Suprapubic skin (tissue), 4 donors: ENCODE measurements around the gene VWA5B2. TPM values are rescaled to one million over a fixed set of nuclear protein-coding genes. Genes with fewer than 3 reads are reported as not detected.

ENCODE experiments used
- DNase-seq, 2 donors: peaks; one replicate each; pipeline ENCODE4 v3.0.0-alpha.2; 2019; ENCODE audit warnings: low spot score in 2 of 2
- H3K27ac ChIP-seq: fragments of 200-600 bp; sonication (generic); one replicate; pipeline ENCODE4 v1.5.1; 2019
- H3K27me3 ChIP-seq: fragments of 200-600 bp; sonication (generic); one replicate; pipeline ENCODE4 v1.5.1; 2019
- H3K36me3 ChIP-seq: fragments of 200-600 bp; sonication (generic); one replicate; pipeline ENCODE4 v1.5.1; 2019
- H3K4me1 ChIP-seq: fragments of 200-600 bp; sonication (generic); one replicate; pipeline ENCODE4 v1.5.1; 2019
- H3K4me3 ChIP-seq: fragments of 200-600 bp; sonication (generic); one replicate; pipeline ENCODE4 v1.5.1; 2019; ENCODE audit warnings: mild to moderate bottlenecking
- H3K9me3 ChIP-seq: fragments of 200-600 bp; sonication (generic); one replicate; pipeline ENCODE4 v1.5.1; 2019
- EP300 ChIP-seq: sonication (generic); formaldehyde crosslinking; IDR thresholded peaks from one replicate; pipeline ENCODE4 v1.6.1; 2017; ENCODE audit warnings: antibody characterized with exemption
- POLR2A ChIP-seq, 2 donors: fragments of 450-650 bp; IDR thresholded peaks; one replicate each; pipeline ENCODE4 v1.6.1; 2017; ENCODE audit warnings: antibody characterized with exemption in 2 of 2, mild to moderate bottlenecking in 2 of 2, moderate library complexity in 2 of 2
- POLR2AphosphoS5 ChIP-seq, 3 donors: sonication (generic); formaldehyde crosslinking; IDR thresholded peaks; one replicate each; pipeline ENCODE4 v1.6.1; 2017; ENCODE audit warnings: antibody characterized with exemption in 3 of 3
- WGBS: methylation state at CpG from one replicate; pipeline ENCODE4 v1.1.5; 2018; 5-methylcytosine and 5-hydroxymethylcytosine counted together
- total RNA-seq, 4 donors: library from RNA; depleted of rRNA; stranded (reverse); fragments of >200 nt; gene quantifications; one replicate each; pipeline ENCODE4 v1.1.0, GENCODE V29; 2016
- TF ChIP-seq, protein P1 (sequence below), 2 donors: fragments of 200-600 bp in 1 of 2; fragments of 450-650 bp in 1 of 2; sonication (generic) in 1 of 2; IDR thresholded peaks; one replicate each; pipeline ENCODE4 v1.5.1; 2016 to 2019; ENCODE audit warnings: antibody characterized with exemption in 2 of 2, mild to moderate bottlenecking in 1 of 2, moderate library complexity in 1 of 2

Gene VWA5B2
- total RNA-seq, 4 donors from 2014 or later, result 0.24 TPM; not detected in 3

DNA sequence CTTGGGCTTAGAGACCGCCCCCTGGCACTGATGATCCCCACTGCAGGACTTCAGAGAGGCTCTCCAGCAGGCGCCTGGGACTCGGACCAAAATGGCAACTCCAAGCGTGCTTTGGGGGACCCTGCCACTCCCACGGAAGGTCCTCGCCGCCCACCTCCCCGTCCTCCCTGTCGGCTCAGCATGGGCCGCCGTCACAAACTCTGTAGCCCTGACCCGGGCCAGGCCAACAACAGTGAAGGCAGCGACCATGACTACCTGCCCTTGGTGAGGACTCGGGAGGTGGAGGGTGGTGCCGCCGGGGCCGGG, 11.7 kb downstream of the VWA5B2 start:
- TF ChIP-seq POLR2A (IDR thresholded peaks at IDR 0.05) (no peak), EP300 (no peak), POLR2AphosphoS5 (IDR thresholded peaks at IDR 0.05) (no peak)
- WGBS, result 36% methylated on average over 14 of the region's 17 CpGs
- Histone ChIP-seq H3K27me3 (no peaks in the 10 kb centered on the region), H3K9me3 (no peaks in the 10 kb centered on the region), H3K4me3 (no peak overlapping the region), H3K4me1 (peaks cover 8% of the 10 kb centered on the region), H3K27ac (no peak overlapping the region), H3K36me3 (peaks cover 38% of the 10 kb centered on the region)
- DNase-seq, result no peak

DNA sequence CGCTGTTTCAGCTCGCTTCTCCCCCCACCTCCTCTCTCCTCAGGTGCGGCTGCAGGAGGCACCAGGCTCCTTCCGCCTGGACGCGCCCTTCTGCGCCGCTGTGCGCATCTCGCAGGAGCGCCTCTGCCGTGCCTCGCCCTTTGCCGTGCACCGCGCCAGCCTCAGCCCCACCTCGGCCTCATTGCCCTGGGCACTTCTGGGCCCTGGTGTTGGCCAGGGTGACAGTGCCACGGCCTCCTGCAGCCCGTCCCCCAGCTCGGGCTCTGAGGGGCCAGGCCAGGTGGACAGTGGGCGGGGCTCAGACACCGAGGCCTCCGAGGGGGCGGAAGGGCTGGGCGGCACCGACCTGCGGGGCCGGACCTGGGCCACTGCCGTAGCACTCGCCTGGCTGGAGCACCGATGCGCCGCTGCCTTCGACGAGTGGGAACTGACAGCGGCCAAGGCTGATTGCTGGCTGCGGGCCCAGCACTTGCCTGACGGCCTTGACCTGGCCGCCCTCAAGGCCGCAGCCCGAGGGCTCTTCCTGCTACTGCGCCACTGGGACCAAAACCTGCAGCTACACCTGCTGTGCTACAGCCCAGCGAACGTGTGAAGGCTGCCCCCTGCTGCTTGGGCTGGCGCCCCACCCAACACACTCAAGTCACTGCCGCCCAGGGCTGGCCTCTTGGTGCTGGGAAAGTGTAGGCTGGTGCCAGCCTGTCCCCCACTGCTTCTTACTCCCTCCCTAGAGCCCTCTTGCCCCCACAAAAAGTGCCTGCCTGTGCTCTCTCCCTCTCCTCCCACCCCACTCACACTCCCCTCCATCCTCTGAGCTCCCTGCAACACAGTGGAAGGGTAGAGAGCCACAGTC, 12.3 kb downstream of the VWA5B2 start:
- Histone ChIP-seq H3K36me3 (peaks cover 38% of the 10 kb centered on the region), H3K9me3 (no peaks in the 10 kb centered on the region), H3K27ac (no peak overlapping the region), H3K4me3 (peak overlapping the region; percentile 22), H3K27me3 (no peaks in the 10 kb centered on the region), H3K4me1 (peaks cover 8% of the 10 kb centered on the region)
- no peak for DNase-seq
- WGBS, result 37% methylated on average over 13 of the region's 46 CpGs
- TF ChIP-seq, protein P1, sequence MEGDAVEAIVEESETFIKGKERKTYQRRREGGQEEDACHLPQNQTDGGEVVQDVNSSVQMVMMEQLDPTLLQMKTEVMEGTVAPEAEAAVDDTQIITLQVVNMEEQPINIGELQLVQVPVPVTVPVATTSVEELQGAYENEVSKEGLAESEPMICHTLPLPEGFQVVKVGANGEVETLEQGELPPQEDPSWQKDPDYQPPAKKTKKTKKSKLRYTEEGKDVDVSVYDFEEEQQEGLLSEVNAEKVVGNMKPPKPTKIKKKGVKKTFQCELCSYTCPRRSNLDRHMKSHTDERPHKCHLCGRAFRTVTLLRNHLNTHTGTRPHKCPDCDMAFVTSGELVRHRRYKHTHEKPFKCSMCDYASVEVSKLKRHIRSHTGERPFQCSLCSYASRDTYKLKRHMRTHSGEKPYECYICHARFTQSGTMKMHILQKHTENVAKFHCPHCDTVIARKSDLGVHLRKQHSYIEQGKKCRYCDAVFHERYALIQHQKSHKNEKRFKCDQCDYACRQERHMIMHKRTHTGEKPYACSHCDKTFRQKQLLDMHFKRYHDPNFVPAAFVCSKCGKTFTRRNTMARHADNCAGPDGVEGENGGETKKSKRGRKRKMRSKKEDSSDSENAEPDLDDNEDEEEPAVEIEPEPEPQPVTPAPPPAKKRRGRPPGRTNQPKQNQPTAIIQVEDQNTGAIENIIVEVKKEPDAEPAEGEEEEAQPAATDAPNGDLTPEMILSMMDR (IDR thresholded peaks at IDR 0.05), result peak in 1 of 2 donors; percentile 35
- no peak for TF ChIP-seq POLR2AphosphoS5 (IDR thresholded peaks at IDR 0.05)

DNA sequence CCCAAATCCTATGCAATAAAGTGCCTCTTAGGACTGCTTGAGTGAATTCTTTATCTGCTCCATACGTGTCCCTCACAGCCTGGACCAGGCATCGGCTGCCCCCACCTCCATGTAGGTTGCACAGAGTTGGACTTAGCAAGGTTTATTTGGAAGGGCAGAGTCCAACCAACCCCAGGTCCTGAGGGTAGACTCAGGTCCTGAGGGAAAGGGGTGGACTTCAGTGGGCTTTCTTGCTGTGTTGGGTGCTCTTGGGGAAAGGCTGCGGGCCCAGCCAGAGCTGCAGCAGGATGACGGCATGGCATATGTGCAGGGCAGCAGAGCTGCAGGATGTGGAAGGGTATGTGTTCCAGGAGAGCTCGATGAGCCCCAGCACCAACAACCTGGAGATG, 12.9 kb downstream of the VWA5B2 start:
- TF ChIP-seq POLR2A (IDR thresholded peaks at IDR 0.05) (no peak), POLR2AphosphoS5 (IDR thresholded peaks at IDR 0.05) (no peak), EP300 (no peak)
- TF ChIP-seq, protein P1 (IDR thresholded peaks at IDR 0.05), result no peak
- Histone ChIP-seq H3K4me3 (no peak overlapping the region), H3K27ac (no peak overlapping the region), H3K4me1 (peaks cover 9% of the 10 kb centered on the region), H3K9me3 (no peaks in the 10 kb centered on the region), H3K27me3 (no peaks in the 10 kb centered on the region), H3K36me3 (peaks cover 38% of the 10 kb centered on the region)
- no peak for DNase-seq
- 80% methylated on average over 4 of the region's 5 CpGs for WGBS

DNA sequence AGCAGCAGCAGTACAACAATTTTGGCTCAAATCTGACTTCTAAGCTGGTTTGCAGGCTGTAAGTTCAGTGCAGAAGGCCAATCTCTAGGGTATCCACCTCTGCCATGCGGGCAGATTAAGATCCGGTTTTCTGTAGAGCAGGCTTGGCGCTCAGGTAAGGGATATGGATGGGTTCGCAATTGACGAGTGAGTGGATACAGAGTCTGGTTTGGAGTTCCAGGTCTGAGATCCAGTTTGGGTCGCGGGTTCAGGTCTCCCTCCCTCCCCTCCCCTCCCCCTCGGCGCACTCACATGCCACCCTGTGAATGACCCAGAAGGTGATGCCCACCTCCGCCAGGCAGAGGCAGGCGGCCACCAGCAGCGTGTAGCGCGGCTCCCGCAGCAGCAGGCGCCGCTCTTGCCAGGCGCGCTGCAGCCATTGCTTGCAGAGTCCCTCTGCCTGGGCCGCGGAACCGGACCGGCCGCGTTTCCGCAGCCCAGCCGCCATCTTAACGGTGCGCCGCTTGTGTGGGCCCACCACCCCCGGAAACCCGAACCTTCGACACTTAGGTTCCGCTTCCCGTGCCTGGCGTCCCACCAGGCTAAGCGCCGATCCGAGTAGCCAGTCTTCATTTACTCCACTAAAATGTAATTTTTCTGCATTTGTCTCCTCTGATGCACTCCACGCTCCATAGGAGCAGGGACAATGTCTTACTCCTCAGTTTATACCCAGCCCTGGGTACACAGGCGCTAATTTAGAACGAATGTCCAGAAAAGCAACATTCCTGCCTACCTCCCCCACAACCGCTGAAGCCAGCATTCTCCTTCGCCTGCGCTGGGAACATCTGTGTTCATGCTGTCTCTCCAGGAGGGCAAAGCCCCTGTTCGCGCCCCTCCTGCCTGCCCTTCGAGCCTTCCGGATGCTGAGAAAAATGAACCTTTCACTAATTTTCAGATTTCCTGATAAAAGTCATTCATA, 19.3 kb downstream of the VWA5B2 start, which contains the start of gene ALG3:
TSS of gene ALG3 (minus strand) at position 509 of the 958 bp plus-strand sequence. CDS start at position 487, 22 bp downstream.
- peak within 1 kb of the TSS; percentile 87 for H3K27ac ChIP-seq
- H3K4me3 ChIP-seq, result peak within 1 kb of the TSS; percentile 74
- no peaks in the 10 kb centered on the region for H3K9me3 ChIP-seq
- H3K27me3 ChIP-seq, result no peaks in the 10 kb centered on the region
- H3K4me1 ChIP-seq, result peaks cover 21% of the 10 kb centered on the region
- 0% methylated on average over 27 of the region's 49 CpGs for WGBS
- H3K36me3 ChIP-seq, result peaks cover 20% of the 10 kb centered on the region
- peak in 2 of 3 donors; percentile 53 to 95 for TF ChIP-seq POLR2AphosphoS5 (IDR thresholded peaks at IDR 0.05)
- TF ChIP-seq, protein P1 (IDR thresholded peaks at IDR 0.05), result no peak
- peak; percentile 88 to 94 for DNase-seq

DNA sequence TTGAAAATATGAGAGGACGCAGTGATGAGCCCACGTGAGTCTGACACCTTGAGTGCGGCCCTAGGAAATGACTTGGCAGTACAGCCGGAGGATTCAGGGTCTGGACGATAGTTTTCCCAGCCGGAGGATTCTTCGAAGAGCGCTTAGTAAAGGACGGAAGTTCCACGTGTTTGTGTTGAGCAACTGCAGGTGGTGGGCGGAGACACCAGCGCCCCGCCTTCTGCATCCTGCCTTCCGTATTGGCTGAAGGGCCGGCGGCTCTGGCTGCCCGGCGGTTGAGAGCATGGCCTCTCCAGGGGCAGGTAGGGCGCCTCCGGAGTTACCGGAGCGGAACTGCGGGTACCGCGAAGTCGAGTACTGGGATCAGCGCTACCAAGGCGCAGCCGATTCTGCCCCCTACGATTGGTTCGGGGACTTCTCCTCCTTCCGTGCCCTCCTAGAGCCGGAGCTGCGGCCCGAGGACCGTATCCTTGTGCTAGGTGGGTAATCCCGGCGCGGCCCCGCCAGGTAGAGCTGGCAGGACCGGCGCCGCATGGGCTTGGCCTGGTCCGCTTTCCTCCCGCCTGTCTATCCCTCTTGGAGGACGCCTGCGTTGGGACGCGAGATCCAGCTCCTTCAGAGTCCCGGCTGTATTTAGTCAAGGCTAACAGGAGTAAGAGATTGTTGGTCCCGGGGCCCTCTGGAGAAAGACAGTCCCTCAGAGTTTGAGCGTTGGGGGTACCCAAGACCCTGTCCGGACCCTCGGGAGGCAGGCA, 20.2 kb downstream of the VWA5B2 start, which contains the start of gene EEF1AKMT4:
TSS of gene EEF1AKMT4 (plus strand) at position 261 of the 755 bp plus-strand sequence. CDS start at position 284, 23 bp downstream.
- WGBS, result 1% methylated on average over 13 of the region's 54 CpGs
- TF ChIP-seq POLR2AphosphoS5 (IDR thresholded peaks at IDR 0.05) (peak in 2 of 3 donors; percentile 73), POLR2A (IDR thresholded peaks at IDR 0.05) (no peak)
- TF ChIP-seq, protein P1 (IDR thresholded peaks at IDR 0.05), result peak; percentile 29 to 59
- Histone ChIP-seq H3K4me3 (peak within 1 kb of the TSS; percentile 74), H3K4me1 (peaks cover 21% of the 10 kb centered on the region), H3K27me3 (no peaks in the 10 kb centered on the region), H3K27ac (peak within 1 kb of the TSS; percentile 87), H3K36me3 (peaks cover 12% of the 10 kb centered on the region), H3K9me3 (no peaks in the 10 kb centered on the region)
- DNase-seq, result peak; percentile 97 to 98
